ENCODE data around the gene ALAS1.

Gene ALAS1

GRCh38 chr3:52222319-52223221 lies 24.6 kb downstream of the ALAS1 start:
- no peak for DNase-seq

DNA sequence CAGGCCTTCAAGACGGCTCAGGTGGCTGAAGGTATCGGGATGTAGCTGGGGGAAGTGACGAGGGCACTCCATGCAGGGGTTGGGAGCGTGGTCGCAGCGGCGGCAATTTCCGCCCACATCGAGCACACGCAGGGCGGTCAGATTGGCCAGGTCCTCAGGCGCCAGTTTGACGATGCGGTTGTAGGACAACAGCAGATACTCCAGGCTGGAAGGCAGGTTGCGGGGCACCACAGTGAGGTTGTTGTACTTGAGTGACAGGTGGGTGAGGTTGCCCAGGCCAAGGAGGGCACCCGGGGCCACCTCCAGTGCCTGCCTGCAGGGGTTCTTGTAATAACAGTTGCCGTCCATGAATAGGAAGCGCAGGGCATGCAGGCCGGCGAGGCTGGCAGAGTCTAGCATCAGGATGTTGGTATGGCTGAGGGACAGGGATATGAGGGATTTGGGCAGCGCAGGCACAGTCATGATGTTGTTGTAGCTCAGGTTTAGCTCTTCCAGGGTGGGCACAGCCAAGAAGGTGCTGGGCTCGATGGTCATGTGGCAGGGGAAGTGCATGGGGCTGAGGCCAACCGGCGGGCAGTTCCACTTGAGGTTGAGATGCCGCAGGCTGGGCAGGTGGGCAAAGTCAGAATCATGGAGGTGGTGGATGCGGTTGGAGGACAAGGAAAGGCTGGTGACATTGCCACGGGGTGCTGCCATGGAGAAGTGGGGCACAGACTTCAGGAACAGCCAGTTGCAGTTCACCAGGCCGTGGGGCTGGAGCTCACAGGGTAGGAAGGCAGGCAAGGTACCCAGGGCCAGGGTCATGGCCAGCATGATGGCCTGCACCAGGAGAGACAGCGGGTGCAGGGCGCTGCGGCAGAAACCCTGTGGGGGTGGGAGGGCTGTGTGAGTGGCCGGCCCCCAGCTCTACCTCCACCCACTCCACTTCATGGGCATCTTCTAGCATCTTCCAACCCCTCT lies 25.8 kb downstream of the ALAS1 start:
- no peak for DNase-seq

DNA sequence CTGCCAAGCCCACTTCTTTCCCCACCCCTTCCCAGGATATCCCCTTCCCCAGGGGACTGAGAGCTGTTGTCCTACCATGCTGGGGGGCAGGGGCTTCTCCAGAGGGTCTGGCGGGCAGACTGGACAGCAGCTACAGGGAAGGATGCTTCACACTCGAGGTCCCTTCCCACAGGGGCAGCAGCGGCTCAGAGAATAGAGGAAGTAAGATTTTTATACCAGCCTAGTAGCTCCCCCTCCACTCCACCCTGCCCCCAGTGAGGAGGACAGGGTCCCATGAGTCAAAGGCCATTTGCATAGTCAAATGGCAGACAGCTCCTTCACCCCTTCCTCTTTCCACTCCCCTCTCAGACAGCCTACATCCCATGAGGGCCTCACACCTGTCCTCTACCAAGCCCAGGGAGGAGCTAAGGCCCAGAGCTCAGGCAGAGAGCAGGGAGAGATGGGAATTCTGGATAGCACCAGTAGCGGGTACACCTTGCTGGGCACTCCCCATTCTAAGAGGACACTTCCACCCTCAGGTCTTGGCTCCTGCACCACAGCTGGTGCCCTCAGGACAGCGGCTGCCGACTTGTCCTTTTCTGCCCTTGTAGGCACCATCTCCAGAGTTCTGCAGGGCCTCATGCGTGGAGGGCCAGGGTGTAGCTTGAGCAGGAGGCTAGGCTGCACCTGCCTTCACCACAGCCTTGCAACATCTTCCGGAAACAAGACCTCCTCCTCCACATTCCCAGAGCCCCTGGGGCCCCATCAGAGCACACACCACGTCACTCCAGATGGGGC lies 27.7 kb downstream of the ALAS1 start, which contains the start of gene TLR9:
Gene TLR9 (minus strand): TSS at position 194 of the 777 bp plus-strand sequence. CDS start 116 bp downstream, at position 78.
- DNase-seq: no peak

DNA sequence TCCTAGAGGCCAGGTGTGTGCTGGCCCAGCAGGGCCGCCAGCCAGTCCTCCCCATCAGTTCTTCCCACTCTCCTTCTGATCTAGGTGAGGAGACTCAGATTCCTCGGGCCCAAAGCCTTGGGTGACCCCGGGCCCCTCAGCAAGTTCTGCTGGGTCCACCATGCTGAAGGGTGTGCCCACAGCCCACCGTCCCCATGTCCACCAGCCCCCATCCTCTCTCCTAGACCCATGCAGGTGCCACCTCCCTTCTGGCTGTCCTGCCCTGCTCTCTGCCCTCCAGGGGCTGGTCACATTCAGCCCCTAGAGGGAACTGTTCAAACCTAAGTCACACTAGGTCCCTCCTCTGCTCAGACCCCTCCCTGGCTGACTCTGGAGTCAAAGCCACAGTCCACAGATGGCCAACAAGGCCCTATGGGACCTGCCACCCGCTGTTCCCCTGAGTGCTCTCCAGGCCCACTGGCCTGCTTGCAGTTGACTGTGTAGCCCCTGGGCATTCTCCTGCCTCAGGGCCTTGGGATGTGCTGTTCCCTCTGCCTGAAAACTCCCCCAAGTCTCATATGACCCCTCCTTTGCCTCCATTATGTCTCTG lies 28.4 kb downstream of the ALAS1 start:
- no peak for DNase-seq

DNA sequence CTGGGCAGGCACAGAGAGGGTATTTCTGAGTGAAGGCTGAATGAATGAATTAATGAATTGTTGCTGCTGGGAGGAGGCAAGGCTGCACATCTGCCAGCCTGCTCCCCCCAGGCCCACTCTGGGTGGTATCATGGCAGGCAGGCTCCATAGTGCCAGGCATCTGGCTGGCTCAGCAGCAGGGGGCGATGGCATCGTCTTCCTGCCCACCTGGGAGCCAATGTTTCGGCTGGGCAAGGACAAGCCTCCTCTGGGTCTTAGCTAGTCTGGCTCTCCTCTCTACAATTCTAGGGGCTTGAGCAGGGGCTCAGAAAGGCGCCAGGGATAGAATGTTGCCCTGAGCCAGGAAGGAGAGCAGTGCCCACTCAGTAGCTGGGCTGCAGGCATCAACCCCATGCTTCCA lies 29.2 kb downstream of the ALAS1 start:
- DNase-seq: no peak

DNA sequence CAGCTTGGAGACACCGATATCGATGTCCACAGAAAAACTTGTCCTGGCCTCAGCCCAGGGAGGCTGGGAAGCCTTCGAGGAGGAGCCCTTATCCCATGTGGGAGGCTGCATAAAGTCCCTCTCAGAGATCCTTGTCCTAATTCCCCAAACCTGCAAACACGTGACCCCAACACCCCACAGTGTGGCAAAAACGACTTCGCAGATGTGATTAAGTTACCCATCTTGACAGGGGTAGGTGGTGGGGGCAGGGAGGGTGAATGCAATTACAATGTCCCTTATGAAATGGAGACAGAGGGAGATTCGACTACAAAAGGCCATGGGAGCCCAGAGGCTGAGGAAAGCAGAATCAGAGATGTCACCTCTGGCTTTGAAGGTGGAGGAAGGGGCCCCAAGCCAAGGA lies 29.8 kb downstream of the ALAS1 start:
- no peak for DNase-seq

DNA sequence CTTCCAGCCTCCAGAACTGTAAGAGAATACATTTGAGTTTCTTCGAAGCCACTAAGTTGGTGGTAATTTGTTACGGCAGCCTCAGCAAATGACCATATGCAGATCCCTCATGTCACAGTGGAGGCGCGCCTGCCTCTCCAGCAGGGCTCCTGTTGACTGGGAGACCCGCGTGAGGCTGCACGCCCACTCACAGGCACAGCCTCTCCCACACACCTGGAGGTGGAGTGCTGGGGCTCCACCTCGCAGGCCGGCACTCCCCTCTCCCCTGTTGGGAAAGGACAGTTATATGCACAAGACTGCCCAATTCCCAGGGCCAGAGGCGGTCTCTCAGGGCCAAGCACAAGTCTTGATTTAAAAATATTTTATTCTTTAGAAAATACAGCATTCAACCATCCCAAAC lies 30.3 kb downstream of the ALAS1 start:
- no peak for DNase-seq

DNA sequence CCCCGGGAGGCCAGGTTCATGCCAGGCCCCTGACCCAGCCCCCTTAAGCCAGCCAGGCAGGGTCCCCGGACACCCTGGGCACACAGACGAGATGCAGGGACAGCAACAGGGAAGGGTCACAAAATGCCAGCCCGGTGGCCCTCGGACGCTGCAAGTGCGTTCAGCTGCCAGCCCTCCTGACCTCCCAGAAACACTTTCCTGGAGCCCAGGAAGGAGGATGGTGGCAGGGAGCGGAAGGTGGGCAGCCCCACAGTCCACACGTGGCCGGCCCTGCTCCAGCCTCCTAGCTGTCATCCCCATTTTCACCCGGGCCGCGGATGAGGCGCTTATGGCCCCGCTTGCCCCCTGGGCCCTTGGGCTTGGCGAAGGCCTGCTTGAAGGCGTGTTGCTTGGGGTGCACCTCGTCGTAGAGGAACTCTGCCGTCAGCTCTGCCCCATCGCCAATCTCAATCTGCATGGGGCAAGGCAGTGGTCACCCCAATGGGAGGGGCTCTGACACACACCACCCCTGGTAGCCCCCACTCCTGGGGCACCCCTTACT lies 30.9 kb downstream of the ALAS1 start:
- DNase-seq: no peak

- no peak for DNase-seq
These were observed 31.7 kb downstream of the ALAS1 start for GRCh38 chr3:52229656-52230055.

GRCh38 chr3:52230461-52230860 lies 32.5 kb downstream of the ALAS1 start:
- no peak for DNase-seq

- no peak for DNase-seq
These were observed 33.0 kb downstream of the ALAS1 start for GRCh38 chr3:52230889-52231499.

DNA sequence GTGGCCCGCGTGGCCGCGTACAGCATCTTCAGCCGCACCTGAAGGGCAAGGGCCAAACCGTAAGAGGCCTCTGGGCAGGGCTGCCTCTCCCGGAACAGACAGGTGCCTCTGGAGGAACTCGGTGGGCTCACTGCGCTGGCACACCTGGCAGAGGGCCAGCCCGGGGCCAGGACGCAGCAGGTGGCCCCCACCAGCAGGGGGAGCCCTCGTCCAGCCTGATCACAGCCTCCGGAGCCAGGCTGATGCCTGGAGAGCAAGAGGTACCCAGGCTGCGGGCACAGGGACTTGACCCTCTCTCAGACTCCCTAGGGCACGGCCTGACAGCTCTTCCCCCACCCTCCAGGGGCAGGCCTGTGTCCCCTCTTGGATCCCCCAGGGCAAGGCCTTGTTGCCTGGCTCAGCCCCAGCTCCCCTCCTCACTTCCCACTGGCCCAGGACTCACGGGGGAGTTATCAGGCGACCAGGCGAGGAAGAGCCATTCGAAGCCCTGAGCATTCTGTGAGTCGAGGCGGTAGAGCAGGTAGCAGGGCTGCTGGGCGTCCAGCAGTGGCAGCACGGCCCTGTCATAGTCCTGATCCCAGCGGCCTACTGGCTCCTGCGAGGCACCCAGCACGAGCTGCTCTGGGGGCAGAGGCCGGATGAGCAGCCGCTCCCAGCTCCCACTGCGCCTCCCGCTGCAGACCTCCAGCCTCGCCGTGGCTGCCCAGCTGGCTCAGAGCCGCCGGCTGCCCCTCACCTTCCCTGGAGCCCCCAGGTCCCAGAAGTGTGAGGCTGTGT lies 33.7 kb downstream of the ALAS1 start:
- DNase-seq: peak; percentile 81

GRCh38 chr3:52232279-52233107 lies 34.5 kb downstream of the ALAS1 start:
- DNase-seq: no peak

GRCh38 chr3:52233108-52233591 lies 35.2 kb downstream of the ALAS1 start:
- DNase-seq: no peak

GRCh38 chr3:52233968-52234367 lies 36.0 kb downstream of the ALAS1 start:
- no peak for DNase-seq

- DNase-seq: no peak
These were observed 36.8 kb downstream of the ALAS1 start for GRCh38 chr3:52234516-52235447.

DNA sequence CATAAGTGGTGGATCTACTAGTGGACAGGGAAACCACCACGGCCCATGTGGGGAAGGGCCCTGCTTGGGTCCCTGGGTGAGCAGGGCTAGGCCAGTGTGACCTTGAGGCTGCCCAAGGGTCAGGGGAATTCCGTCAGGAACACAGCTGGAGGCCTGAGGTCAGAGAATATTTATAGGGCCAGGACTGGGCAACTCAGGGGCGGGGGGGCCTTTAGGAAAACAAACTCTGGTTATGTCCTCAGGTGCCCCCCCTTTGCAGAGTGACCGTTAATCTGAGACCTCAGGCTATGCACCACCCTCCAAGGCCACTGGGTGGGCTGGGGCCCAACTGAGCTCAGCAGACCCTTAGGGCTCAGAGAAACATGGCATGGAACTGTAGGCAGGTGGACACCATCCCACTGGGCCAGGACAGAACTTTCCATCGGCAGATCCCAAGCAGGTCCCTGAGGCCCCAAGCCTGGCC lies 38.5 kb downstream of the ALAS1 start:
- no peak for DNase-seq

- DNase-seq: no peak
These were observed 39.2 kb downstream of the ALAS1 start for GRCh38 chr3:52237006-52237656.

All from central memory CD4-positive, alpha-beta T cell (primary cell).